ENCODE measurements around the gene FBXW4.

The FBXW4 gene

DNA sequence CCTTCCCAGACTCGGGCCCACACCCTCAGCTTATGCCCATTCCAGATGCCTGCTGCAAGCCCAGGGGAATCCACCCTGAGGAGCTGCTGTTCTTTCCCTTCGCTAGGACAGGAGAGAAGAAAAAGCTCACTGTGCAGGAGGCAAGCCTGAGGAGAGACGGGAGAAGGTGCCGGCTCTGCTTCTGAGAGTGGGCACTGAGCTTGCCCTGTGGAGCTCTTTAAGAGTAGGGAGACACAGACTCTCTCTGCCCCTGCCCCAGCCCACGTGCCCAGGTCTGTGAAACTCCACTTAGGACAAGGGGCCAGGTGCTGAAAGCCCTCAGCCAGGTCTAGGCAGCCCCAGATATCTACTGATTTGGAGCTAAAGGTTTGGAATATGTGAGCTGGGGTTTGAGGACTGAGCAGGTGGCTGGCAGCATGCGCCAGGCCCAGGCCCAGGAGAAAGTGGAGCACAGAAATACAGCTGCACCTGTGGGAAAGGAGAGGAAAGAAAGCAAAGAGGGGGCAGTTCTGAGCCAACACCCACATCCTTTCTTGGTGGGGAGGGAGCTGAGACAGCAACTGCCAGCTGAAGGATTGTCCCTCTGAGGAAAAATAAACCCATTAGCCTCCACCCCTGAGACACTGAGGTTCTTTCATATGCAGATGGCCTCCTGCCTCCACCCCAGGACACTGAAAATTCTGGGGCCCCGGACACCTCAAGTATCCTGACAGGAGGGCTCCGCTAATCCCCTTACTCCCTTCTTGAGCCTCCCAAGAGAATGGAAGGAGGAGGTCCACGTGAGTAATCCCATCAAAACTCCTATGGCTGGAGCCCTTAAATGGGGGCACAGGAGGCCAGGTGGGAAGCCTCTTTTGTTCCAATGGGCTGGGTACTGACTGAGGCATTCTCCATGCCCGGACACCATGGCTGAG is 114.2 kb downstream of the FBXW4 start:
- Mint-ChIP-seq H3K4me3 (no peak overlapping the region), H3K9me3 (no peaks in the 10 kb centered on the region), H3K27me3 (no peaks in the 10 kb centered on the region), H3K27ac (no peak overlapping the region), H3K4me1 (ENCODE audit: low read depth) (peaks cover 5% of the 10 kb centered on the region), H3K36me3 (ENCODE audit: low read depth) (peaks cover 69% of the 10 kb centered on the region)
- no peak for DNase-seq

- Mint-ChIP-seq H3K4me1 (ENCODE audit: low read depth) (peaks cover 2% of the 10 kb centered on the region), H3K27me3 (no peaks in the 10 kb centered on the region), H3K4me3 (no peak overlapping the region), H3K27ac (no peak overlapping the region), H3K9me3 (no peaks in the 10 kb centered on the region), H3K36me3 (ENCODE audit: low read depth) (peaks cover 59% of the 10 kb centered on the region)
- no peak for DNase-seq
Observed at GRCh38 chr10:101579516-101579870, 115.5 kb downstream of the FBXW4 start.

DNA sequence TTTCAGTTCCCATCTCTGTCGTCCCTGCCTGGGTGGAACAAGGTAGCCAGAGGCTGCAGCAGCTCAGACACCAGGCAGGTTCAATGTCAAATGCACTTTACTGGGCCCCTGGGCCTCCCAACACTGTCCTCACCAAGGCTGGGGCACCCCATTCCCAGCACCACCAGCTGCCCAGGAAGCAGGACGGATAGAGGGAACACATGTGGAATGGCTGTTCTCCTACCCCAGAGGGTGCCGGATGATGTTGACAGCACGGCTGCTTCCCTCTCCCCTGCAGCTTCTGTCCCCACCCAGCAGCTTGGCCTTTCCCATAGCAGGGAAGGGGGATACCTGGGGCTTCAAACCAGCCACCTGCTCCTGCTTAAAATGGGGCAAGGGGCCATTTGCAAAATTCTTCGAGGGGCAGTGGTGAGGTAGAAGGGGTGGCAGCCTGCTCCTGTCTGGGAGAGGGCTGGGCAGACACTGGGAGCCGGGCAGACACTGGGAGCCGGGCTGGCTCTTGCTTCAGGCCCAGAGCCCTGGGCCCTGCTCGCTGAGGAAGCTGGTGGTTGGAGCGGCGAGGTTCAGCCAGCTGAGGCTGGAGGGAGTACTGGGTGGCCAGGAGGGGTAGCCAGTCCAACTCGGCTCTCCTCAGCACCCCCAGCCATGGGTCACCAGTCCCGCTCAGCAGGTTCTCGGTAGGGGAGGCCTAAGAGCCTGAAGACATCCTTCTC is 116.0 kb downstream of the FBXW4 start:
- Mint-ChIP-seq H3K4me1 (ENCODE audit: low read depth) (no peaks in the 10 kb centered on the region), H3K9me3 (no peaks in the 10 kb centered on the region), H3K27me3 (no peaks in the 10 kb centered on the region), H3K36me3 (ENCODE audit: low read depth) (peaks cover 56% of the 10 kb centered on the region), H3K27ac (no peak overlapping the region), H3K4me3 (no peak overlapping the region)
- DNase-seq, result no peak

- peaks cover 49% of the 10 kb centered on the region for H3K36me3 Mint-ChIP-seq (ENCODE audit: low read depth)
- H3K27me3 Mint-ChIP-seq, result no peaks in the 10 kb centered on the region
- DNase-seq, result peak; percentile 23
- peak overlapping the region; percentile 40 for H3K27ac Mint-ChIP-seq
- H3K9me3 Mint-ChIP-seq, result no peaks in the 10 kb centered on the region
- H3K4me1 Mint-ChIP-seq (ENCODE audit: low read depth), result no peaks in the 10 kb centered on the region
- H3K4me3 Mint-ChIP-seq, result no peak overlapping the region
Observed at GRCh38 chr10:101578192-101578591, 116.8 kb downstream of the FBXW4 start.

DNA sequence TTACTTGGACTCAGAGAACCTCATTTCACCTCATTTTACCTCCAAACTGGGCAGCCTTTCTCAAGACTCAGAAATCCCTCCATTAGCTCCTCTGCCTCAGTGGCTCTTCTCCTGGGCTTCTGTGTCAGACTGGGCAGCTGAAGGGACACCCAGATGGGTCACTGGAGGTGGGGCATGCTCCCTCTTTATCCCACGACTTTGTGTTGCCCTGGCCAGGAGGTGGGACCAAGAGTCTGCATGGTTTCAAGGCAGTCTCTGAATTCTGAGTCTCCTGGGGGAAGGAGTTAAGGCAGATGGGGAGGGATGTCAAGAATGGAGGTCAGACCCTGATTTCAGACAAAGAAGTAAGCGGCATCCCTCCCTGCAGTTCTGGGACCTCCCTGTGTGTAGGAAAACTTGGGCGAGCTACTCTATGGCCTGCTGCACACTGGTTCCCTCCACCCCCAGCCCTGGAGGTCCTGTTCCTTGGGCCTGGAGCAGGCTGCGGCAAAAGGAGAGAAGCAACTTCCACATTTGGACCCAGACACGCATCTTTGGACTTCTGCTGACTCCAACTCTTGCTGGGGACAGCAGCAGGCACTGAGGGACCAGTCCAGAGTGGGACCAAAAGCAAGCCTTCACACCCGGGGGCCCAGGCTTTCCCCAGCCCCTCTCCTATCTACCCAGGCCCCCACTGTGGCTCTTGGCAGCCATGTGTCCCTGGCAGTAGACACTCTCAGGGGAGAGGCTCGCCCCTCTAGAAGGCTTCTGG is 117.7 kb downstream of the FBXW4 start:
- Mint-ChIP-seq H3K9me3 (no peaks in the 10 kb centered on the region), H3K4me3 (no peak overlapping the region), H3K27ac (peak overlapping the region; percentile 6), H3K36me3 (ENCODE audit: low read depth) (peaks cover 43% of the 10 kb centered on the region), H3K4me1 (ENCODE audit: low read depth) (no peaks in the 10 kb centered on the region), H3K27me3 (no peaks in the 10 kb centered on the region)
- DNase-seq, result peak; percentile 26

GRCh38 chr10:101576211-101576863 is 118.6 kb downstream of the FBXW4 start:
- peak; percentile 25 for DNase-seq
- H3K4me3 Mint-ChIP-seq, result no peak overlapping the region

GRCh38 chr10:101575580-101576210 is 119.3 kb downstream of the FBXW4 start:
- Mint-ChIP-seq H3K27ac (peak overlapping the region; percentile 70), H3K9me3 (no peaks in the 10 kb centered on the region)

More at GRCh38 chr10:101576211-101576863, 118.6 kb downstream of the FBXW4 start:
- H3K27me3 Mint-ChIP-seq, result no peaks in the 10 kb centered on the region
- peaks cover 38% of the 10 kb centered on the region for H3K36me3 Mint-ChIP-seq (ENCODE audit: low read depth)
- H3K27ac Mint-ChIP-seq, result peak overlapping the region; percentile 38
- H3K9me3 Mint-ChIP-seq, result no peaks in the 10 kb centered on the region
- no peaks in the 10 kb centered on the region for H3K4me1 Mint-ChIP-seq (ENCODE audit: low read depth)

DNA sequence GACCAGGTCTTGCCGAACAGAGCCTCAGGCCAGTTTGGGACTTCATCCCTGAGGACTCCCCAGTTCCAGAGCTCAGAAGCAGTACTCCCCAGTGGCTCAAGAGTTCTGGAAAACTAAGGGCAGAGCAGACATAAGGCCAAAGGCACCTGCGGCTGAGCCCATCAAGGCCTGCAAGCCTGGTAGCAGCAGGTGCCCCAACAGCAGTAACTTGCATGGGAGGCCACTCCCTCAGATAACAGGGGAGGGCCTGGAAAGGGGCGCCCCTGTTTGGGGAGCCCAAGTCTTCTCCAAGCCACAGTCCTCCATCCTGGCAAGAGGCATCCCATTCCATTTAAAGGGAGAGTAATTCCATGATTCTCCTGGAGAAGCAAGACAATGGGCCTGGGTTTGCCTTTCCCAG is 119.9 kb downstream of the FBXW4 start:
- Mint-ChIP-seq H3K36me3 (ENCODE audit: low read depth) (peaks cover 27% of the 10 kb centered on the region), H3K27me3 (peaks cover 7% of the 10 kb centered on the region)

More at GRCh38 chr10:101575580-101576210, 119.3 kb downstream of the FBXW4 start:
- H3K4me1 Mint-ChIP-seq (ENCODE audit: low read depth), result peaks cover 3% of the 10 kb centered on the region
- peaks cover 5% of the 10 kb centered on the region for H3K27me3 Mint-ChIP-seq
- peak; percentile 21 for DNase-seq
- H3K36me3 Mint-ChIP-seq (ENCODE audit: low read depth), result peaks cover 33% of the 10 kb centered on the region
- no peak overlapping the region for H3K4me3 Mint-ChIP-seq

DNA sequence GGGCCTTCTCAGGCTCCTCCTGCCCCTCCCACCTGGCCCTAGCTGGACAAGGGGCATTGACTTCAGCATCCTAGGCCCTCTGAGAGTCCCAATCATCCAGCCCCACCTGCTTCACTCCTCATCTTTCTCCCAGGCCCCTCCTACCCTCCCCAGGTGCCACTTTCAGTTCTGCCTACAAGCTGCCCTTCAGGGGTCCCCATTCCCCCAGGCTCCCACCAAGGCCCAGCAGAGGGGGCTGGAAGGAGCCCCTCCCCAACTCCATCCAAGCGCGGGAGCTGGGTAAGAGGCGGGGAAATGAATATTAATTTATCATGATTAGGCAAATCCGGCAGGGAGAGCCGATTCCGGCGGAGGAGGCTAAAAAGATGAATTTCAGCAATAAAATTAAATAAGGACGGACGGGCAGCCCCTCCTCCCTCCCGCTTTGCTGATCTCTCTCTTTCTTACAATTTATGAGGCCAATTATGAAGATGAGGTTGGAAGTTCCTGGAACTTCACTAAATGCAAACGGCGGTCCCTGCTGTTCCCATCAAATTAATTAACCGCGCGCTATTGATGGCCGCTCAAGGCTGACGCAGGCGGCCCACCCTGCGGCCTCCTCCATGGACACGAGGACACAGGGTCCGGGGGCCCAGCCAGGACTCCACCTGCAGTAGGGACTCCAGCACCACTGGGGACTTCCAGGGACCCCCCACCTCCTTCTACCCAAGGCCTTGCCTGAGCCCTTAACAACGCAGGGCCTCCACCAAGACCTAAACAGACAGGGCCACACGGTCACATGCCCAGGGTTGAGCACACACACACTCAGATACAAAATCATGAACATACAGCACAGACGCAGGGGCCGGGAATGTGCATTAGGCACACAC is 120.9 kb downstream of the FBXW4 start:
- Mint-ChIP-seq H3K4me3 (no peak overlapping the region), H3K4me1 (ENCODE audit: low read depth) (peaks cover 12% of the 10 kb centered on the region), H3K36me3 (ENCODE audit: low read depth) (peaks cover 19% of the 10 kb centered on the region), H3K27me3 (peaks cover 15% of the 10 kb centered on the region), H3K27ac (no peak overlapping the region), H3K9me3 (no peaks in the 10 kb centered on the region)
- DNase-seq, result no peak

More for the DNA sequence above, 119.9 kb downstream of the FBXW4 start:
- H3K4me1 Mint-ChIP-seq (ENCODE audit: low read depth), result peaks cover 7% of the 10 kb centered on the region
- H3K9me3 Mint-ChIP-seq, result no peaks in the 10 kb centered on the region
- no peak overlapping the region for H3K4me3 Mint-ChIP-seq
- DNase-seq, result no peak
- H3K27ac Mint-ChIP-seq, result no peak overlapping the region

- H3K4me1 Mint-ChIP-seq (ENCODE audit: low read depth), result peaks cover 12% of the 10 kb centered on the region
- no peak for DNase-seq
- no peaks in the 10 kb centered on the region for H3K9me3 Mint-ChIP-seq
- H3K27me3 Mint-ChIP-seq, result peaks cover 29% of the 10 kb centered on the region
- H3K4me3 Mint-ChIP-seq, result no peak overlapping the region
- H3K36me3 Mint-ChIP-seq (ENCODE audit: low read depth), result peaks cover 6% of the 10 kb centered on the region
- H3K27ac Mint-ChIP-seq, result no peak overlapping the region
Observed at GRCh38 chr10:101572785-101573184, 122.2 kb downstream of the FBXW4 start.

DNA sequence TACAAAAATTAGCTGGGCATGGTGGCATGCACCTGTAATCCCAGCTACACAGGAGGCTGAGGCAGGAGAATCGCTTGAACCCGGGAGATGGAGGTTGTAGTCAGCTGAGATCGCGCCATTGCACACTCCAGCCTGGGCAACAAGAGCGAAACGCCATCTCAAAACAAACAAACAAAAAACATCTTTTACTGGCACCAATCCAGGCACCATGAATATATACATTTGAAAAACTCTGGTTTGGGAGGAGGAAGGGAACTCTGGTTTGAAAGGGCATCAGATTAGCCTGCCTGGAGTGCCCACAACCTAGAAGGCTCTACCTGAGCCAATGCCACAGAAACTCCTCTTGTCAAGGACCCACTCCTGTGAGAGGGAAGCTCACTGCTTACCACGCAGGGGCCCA is 122.8 kb downstream of the FBXW4 start:
- Mint-ChIP-seq H3K9me3 (no peaks in the 10 kb centered on the region), H3K4me3 (no peak overlapping the region), H3K27me3 (peaks cover 35% of the 10 kb centered on the region), H3K4me1 (ENCODE audit: low read depth) (peaks cover 15% of the 10 kb centered on the region), H3K27ac (no peak overlapping the region), H3K36me3 (ENCODE audit: low read depth) (peaks cover under 1% of the 10 kb centered on the region)
- DNase-seq, result no peak

- DNase-seq, result no peak
- Mint-ChIP-seq H3K36me3 (ENCODE audit: low read depth) (no peaks in the 10 kb centered on the region), H3K4me1 (ENCODE audit: low read depth) (peaks cover 19% of the 10 kb centered on the region), H3K9me3 (no peaks in the 10 kb centered on the region), H3K4me3 (peak overlapping the region; percentile 39), H3K27ac (no peak overlapping the region), H3K27me3 (peaks cover 40% of the 10 kb centered on the region)
Observed at GRCh38 chr10:101571271-101571925, 123.6 kb downstream of the FBXW4 start.

Measured in activated T-cell treated with anti-CD3 and anti-CD28 coated beads, Interleukin-2, amount 50 U/mL, for 24 hours (primary cell).